WTC11 (cell line): ENCODE results near the gene DAB1. TPM values are rescaled to one million over a fixed set of nuclear protein-coding genes. Genes with fewer than 3 reads are reported as not detected.

Experiments used
- ATAC-seq: fragments of 200-7000 bp; cut with Tn5 transposase; 2 replicates; pipeline ENCODE4 v1.10.0; 2021; ENCODE audit warnings: mild to moderate bottlenecking, moderate library complexity
- CTCF ChIA-PET: fragments of 300-600 bp; sonication (Branson Sonifier 250); formaldehyde crosslinking; loops from one replicate; lab custom pipeline; 2021; ENCODE audit warnings: antibody characterized with exemption; lab: Charles Lee
- POLR2A ChIA-PET: fragments of 350-600 bp; sonication (Branson Sonifier 250); formaldehyde crosslinking; loops from one replicate; lab custom pipeline; 2021; ENCODE audit warnings: antibody characterized with exemption; lab: Charles Lee
- DNase-seq: peaks from one replicate; pipeline ENCODE4 v3.0.0; 2021; ENCODE audit warnings: low spot score
- H3K27ac Mint-ChIP-seq: 2 replicates; pipeline ENCODE4 v1.8.0; 2021; ENCODE audit warnings: mixed read lengths
- H3K27me3 Mint-ChIP-seq: 2 replicates; pipeline ENCODE4 v1.8.0; 2021; ENCODE audit warnings: low read depth, mild to moderate bottlenecking, moderate library complexity, mixed read lengths
- H3K36me3 Mint-ChIP-seq: 2 replicates; pipeline ENCODE4 v1.8.0; 2021; ENCODE audit warnings: mixed read lengths
- H3K4me1 Mint-ChIP-seq: 2 replicates; pipeline ENCODE4 v1.8.0; 2022; ENCODE audit warnings: mixed read lengths
- H3K4me3 Mint-ChIP-seq: 2 replicates; pipeline ENCODE4 v1.8.0; 2021; ENCODE audit warnings: mild to moderate bottlenecking, moderate library complexity, mixed read lengths
- H3K9me3 Mint-ChIP-seq: 2 replicates; pipeline ENCODE4 v1.8.0; 2021; ENCODE audit warnings: mixed read lengths
- CBFB ChIP-seq: sonication (generic); formaldehyde crosslinking; IDR thresholded peaks from 2 replicates; pipeline ENCODE4 v1.8.1; 2022; ENCODE audit warnings: mild to moderate bottlenecking, low read depth, missing genetic modification reagents
- ETV6 ChIP-seq: sonication (generic); formaldehyde crosslinking; IDR thresholded peaks from 2 replicates; pipeline ENCODE4 v1.8.1; 2022; ENCODE audit warnings: mild to moderate bottlenecking, missing genetic modification reagents
- GRHL2 ChIP-seq: fragments of 250-450 bp; sonication (Bioruptor Pico); IDR thresholded peaks from 2 replicates; pipeline ENCODE4 v1.8.0; 2022; ENCODE audit warnings: mild to moderate bottlenecking, moderate library complexity; ENCODE audit not compliant: insufficient replicate concordance, severe bottlenecking
- JAZF1 ChIP-seq: fragments of 250-450 bp; sonication (Bioruptor Pico); IDR thresholded peaks from 2 replicates; pipeline ENCODE4 v1.9.0; 2021; ENCODE audit warnings: moderate library complexity, mild to moderate bottlenecking, inconsistent platforms
- MXD4 ChIP-seq: fragments of 250-450 bp; sonication (Bioruptor Pico); IDR thresholded peaks from 2 replicates; pipeline ENCODE4 v1.8.0; 2021; ENCODE audit warnings: mild to moderate bottlenecking, moderate library complexity, borderline replicate concordance
- NFE2L1 ChIP-seq: sonication (generic); formaldehyde crosslinking; IDR thresholded peaks from 2 replicates; pipeline ENCODE4 v1.8.1; 2023; ENCODE audit warnings: missing genetic modification reagents
- NR1H2 ChIP-seq: sonication (generic); formaldehyde crosslinking; IDR thresholded peaks from 2 replicates; pipeline ENCODE4 v1.9.0; 2021; ENCODE audit warnings: mild to moderate bottlenecking, moderate library complexity, missing genetic modification reagents
- RORB ChIP-seq: fragments of 250-450 bp; sonication (Bioruptor Pico); IDR thresholded peaks from 2 replicates; pipeline ENCODE4 v1.9.0; 2021; ENCODE audit warnings: mild to moderate bottlenecking
- ZNF121 ChIP-seq: sonication (generic); formaldehyde crosslinking; IDR thresholded peaks from 2 replicates; pipeline ENCODE4 v1.8.0; 2023; ENCODE audit warnings: missing genetic modification reagents
- ZNF138 ChIP-seq: sonication (generic); formaldehyde crosslinking; conservative IDR thresholded peaks from 2 replicates; pipeline ENCODE4 v1.8.1; 2022; ENCODE audit warnings: mild to moderate bottlenecking, moderate library complexity, missing genetic modification reagents
- ZNF263 ChIP-seq: sonication (generic); formaldehyde crosslinking; IDR thresholded peaks from 2 replicates; pipeline ENCODE4 v1.8.1; 2022; ENCODE audit warnings: low read depth, mild to moderate bottlenecking, moderate library complexity, missing genetic modification reagents
- ZNF396 ChIP-seq: fragments of 250-450 bp; sonication (Bioruptor Pico); IDR thresholded peaks from 2 replicates; pipeline ENCODE4 v1.8.0; 2021; ENCODE audit warnings: mild to moderate bottlenecking, moderate library complexity, borderline replicate concordance
- total RNA-seq: library from RNA; stranded (reverse); gene quantifications from 3 replicates; pipeline ENCODE4 v1.2.3, GENCODE V29; 2021
- TF ChIP-seq, protein P1 (sequence below): sonication (generic); formaldehyde crosslinking; conservative IDR thresholded peaks from 2 replicates; pipeline ENCODE4 v1.8.1; 2022; ENCODE audit warnings: mild to moderate bottlenecking, missing genetic modification reagents
- TF ChIP-seq, protein P2 (sequence below): sonication (generic); formaldehyde crosslinking; IDR thresholded peaks from 2 replicates; pipeline ENCODE4 v1.8.0; 2023; ENCODE audit warnings: missing genetic modification reagents, mild to moderate bottlenecking, borderline replicate concordance
- TF ChIP-seq, protein P3 (sequence below): sonication (generic); formaldehyde crosslinking; IDR thresholded peaks from 2 replicates; pipeline ENCODE4 v1.8.0; 2022; ENCODE audit warnings: mild to moderate bottlenecking, missing genetic modification reagents
- TF ChIP-seq, protein P4 (sequence below): sonication (generic); formaldehyde crosslinking; IDR thresholded peaks from 2 replicates; pipeline ENCODE4 v1.8.0; 2022; ENCODE audit warnings: missing genetic modification reagents
- TF ChIP-seq, protein P5 (sequence below): fragments of 250-450 bp; sonication (Bioruptor Pico); IDR thresholded peaks from 2 replicates; pipeline ENCODE4 v1.9.0; 2021; ENCODE audit warnings: moderate library complexity, mild to moderate bottlenecking, inconsistent platforms, borderline replicate concordance
- TF ChIP-seq, protein P6 (sequence below): fragments of 250-450 bp; sonication (Bioruptor Pico); IDR thresholded peaks from 2 replicates; pipeline ENCODE4 v1.9.0; 2021; ENCODE audit warnings: mild to moderate bottlenecking

Gene DAB1
- total RNA-seq, 1 experiment from 2014 or later, result 10.7 TPM

DNA sequence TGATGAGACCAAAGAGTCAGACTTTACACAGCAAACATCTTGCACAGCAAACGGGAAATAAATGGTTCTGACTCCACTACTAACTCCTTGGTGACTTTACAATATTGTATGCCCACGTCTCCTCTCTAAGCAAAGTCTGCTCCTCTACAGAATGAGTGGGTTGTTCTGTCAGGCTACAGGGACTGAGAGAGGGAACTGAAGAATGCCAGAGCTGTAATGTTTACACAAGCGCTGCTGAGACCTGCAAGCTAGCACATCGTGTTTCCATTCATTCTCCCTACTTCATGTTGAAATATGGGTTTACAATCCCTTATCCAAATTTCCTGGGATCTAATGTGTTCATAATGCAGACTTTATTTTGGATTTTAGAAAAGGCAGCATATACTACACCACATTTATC, 15.9 kb downstream of the DAB1 start (continued):
- TF ChIP-seq, protein P1, sequence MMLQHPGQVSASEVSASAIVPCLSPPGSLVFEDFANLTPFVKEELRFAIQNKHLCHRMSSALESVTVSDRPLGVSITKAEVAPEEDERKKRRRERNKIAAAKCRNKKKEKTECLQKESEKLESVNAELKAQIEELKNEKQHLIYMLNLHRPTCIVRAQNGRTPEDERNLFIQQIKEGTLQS (CRISPR knock-in tag), result no peak
- TF ChIP-seq GRHL2 (CRISPR knock-in tag) (no peak), ZNF396 (no peak)

DNA sequence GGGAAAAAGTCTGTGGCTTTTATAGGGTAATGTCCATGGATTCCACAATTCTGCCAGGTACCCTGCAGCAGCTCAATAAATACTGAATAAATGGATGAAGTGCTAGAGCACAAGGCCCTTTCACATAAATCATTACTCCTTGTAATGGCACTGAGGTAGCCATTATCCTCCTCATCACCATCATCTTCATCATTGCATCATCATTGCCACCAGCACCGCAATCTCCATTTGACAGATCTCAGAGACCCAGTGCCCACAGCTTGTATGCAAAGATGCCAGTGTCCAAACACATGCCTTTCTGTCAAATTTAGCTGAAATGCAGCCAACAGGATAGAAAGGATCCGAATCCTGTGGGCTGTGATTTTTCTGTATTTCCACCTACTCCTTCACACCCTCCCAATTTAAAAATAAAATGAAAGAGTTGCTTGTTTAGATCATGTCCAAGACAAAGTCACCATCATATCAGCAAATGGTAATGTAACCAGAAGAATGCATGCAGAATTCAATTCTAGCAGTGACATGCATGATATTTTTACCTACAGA, 17.4 kb downstream of the DAB1 start:
- CTCF ChIA-PET, result no interaction called here
- ATAC-seq, result no peak
- POLR2A ChIA-PET, result no interaction called here

More for the DNA sequence above, 17.4 kb downstream of the DAB1 start:
- DNase-seq, result no peak
- no peak for TF ChIP-seq JAZF1 (CRISPR knock-in tag)
- TF ChIP-seq, protein P2, sequence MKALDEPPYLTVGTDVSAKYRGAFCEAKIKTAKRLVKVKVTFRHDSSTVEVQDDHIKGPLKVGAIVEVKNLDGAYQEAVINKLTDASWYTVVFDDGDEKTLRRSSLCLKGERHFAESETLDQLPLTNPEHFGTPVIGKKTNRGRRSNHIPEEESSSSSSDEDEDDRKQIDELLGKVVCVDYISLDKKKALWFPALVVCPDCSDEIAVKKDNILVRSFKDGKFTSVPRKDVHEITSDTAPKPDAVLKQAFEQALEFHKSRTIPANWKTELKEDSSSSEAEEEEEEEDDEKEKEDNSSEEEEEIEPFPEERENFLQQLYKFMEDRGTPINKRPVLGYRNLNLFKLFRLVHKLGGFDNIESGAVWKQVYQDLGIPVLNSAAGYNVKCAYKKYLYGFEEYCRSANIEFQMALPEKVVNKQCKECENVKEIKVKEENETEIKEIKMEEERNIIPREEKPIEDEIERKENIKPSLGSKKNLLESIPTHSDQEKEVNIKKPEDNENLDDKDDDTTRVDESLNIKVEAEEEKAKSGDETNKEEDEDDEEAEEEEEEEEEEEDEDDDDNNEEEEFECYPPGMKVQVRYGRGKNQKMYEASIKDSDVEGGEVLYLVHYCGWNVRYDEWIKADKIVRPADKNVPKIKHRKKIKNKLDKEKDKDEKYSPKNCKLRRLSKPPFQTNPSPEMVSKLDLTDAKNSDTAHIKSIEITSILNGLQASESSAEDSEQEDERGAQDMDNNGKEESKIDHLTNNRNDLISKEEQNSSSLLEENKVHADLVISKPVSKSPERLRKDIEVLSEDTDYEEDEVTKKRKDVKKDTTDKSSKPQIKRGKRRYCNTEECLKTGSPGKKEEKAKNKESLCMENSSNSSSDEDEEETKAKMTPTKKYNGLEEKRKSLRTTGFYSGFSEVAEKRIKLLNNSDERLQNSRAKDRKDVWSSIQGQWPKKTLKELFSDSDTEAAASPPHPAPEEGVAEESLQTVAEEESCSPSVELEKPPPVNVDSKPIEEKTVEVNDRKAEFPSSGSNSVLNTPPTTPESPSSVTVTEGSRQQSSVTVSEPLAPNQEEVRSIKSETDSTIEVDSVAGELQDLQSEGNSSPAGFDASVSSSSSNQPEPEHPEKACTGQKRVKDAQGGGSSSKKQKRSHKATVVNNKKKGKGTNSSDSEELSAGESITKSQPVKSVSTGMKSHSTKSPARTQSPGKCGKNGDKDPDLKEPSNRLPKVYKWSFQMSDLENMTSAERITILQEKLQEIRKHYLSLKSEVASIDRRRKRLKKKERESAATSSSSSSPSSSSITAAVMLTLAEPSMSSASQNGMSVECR (CRISPR knock-in tag), result no peak
- TF ChIP-seq NR1H2 (CRISPR knock-in tag), result no peak
- no peak for TF ChIP-seq ETV6 (CRISPR knock-in tag)
- TF ChIP-seq, protein P3, sequence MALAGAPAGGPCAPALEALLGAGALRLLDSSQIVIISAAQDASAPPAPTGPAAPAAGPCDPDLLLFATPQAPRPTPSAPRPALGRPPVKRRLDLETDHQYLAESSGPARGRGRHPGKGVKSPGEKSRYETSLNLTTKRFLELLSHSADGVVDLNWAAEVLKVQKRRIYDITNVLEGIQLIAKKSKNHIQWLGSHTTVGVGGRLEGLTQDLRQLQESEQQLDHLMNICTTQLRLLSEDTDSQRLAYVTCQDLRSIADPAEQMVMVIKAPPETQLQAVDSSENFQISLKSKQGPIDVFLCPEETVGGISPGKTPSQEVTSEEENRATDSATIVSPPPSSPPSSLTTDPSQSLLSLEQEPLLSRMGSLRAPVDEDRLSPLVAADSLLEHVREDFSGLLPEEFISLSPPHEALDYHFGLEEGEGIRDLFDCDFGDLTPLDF, result no peak
- TF ChIP-seq MXD4 (CRISPR knock-in tag), result no peak
- TF ChIP-seq, protein P4, sequence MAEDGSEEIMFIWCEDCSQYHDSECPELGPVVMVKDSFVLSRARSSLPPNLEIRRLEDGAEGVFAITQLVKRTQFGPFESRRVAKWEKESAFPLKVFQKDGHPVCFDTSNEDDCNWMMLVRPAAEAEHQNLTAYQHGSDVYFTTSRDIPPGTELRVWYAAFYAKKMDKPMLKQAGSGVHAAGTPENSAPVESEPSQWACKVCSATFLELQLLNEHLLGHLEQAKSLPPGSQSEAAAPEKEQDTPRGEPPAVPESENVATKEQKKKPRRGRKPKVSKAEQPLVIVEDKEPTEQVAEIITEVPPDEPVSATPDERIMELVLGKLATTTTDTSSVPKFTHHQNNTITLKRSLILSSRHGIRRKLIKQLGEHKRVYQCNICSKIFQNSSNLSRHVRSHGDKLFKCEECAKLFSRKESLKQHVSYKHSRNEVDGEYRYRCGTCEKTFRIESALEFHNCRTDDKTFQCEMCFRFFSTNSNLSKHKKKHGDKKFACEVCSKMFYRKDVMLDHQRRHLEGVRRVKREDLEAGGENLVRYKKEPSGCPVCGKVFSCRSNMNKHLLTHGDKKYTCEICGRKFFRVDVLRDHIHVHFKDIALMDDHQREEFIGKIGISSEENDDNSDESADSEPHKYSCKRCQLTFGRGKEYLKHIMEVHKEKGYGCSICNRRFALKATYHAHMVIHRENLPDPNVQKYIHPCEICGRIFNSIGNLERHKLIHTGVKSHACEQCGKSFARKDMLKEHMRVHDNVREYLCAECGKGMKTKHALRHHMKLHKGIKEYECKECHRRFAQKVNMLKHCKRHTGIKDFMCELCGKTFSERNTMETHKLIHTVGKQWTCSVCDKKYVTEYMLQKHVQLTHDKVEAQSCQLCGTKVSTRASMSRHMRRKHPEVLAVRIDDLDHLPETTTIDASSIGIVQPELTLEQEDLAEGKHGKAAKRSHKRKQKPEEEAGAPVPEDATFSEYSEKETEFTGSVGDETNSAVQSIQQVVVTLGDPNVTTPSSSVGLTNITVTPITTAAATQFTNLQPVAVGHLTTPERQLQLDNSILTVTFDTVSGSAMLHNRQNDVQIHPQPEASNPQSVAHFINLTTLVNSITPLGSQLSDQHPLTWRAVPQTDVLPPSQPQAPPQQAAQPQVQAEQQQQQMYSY (CRISPR knock-in tag), result no peak
- TF ChIP-seq, protein P5, sequence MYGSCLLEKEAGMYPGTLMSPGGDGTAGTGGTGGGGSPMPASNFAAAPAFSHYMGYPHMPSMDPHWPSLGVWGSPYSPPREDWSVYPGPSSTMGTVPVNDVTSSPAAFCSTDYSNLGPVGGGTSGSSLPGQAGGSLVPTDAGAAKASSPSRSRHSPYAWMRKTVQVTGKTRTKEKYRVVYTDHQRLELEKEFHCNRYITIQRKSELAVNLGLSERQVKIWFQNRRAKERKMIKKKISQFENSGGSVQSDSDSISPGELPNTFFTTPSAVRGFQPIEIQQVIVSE (CRISPR knock-in tag), result no peak
- no peak for TF ChIP-seq CBFB (CRISPR knock-in tag)
- TF ChIP-seq ZNF263 (CRISPR knock-in tag), result no peak
- TF ChIP-seq RORB (CRISPR knock-in tag), result no peak
- no peak for TF ChIP-seq NFE2L1 (CRISPR knock-in tag)
- no peak for TF ChIP-seq ZNF138 (CRISPR knock-in tag)
- no peak for TF ChIP-seq ZNF121
- TF ChIP-seq, protein P6, sequence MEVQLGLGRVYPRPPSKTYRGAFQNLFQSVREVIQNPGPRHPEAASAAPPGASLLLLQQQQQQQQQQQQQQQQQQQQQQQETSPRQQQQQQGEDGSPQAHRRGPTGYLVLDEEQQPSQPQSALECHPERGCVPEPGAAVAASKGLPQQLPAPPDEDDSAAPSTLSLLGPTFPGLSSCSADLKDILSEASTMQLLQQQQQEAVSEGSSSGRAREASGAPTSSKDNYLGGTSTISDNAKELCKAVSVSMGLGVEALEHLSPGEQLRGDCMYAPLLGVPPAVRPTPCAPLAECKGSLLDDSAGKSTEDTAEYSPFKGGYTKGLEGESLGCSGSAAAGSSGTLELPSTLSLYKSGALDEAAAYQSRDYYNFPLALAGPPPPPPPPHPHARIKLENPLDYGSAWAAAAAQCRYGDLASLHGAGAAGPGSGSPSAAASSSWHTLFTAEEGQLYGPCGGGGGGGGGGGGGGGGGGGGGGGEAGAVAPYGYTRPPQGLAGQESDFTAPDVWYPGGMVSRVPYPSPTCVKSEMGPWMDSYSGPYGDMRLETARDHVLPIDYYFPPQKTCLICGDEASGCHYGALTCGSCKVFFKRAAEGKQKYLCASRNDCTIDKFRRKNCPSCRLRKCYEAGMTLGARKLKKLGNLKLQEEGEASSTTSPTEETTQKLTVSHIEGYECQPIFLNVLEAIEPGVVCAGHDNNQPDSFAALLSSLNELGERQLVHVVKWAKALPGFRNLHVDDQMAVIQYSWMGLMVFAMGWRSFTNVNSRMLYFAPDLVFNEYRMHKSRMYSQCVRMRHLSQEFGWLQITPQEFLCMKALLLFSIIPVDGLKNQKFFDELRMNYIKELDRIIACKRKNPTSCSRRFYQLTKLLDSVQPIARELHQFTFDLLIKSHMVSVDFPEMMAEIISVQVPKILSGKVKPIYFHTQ (CRISPR knock-in tag), result no peak
- H3K27me3 Mint-ChIP-seq, result no peaks in the 10 kb centered on the region
- peaks cover 46% of the 10 kb centered on the region for H3K4me1 Mint-ChIP-seq
- no peaks in the 10 kb centered on the region for H3K36me3 Mint-ChIP-seq
- H3K4me3 Mint-ChIP-seq, result no peak overlapping the region
- H3K27ac Mint-ChIP-seq, result no peak overlapping the region
- no peaks in the 10 kb centered on the region for H3K9me3 Mint-ChIP-seq
